ENCODE results near the gene TIMP1.

Gene TIMP1

DNA sequence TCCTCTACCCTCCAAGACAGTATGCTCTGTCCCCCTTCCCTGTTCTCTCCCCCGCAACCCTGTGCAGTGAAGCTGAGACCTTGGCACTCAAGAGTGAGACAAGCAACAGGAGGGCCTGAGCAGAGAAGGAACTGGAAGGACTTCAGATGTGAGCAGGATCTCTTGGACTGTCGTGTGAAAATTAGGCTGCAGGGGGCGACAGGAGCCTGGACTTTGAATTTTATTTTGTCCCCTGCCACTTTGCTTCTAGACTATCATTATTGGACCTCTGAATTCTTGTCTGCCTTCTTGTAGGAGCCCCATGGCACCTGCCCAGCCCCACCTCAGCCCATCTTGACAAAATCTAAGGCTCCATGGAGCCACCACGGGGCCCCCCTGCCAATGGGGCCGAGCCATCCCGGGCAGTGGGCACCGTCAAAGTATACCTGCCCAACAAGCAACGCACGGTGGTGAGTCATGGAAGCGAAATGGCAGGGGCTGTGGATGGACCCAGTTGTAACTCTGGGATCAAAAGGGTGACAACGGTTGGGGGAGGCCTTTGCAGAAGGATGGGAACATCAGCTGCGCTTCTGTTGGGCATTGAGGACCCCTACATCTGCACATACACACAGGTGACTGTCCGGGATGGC is 19.5 kb upstream of the TIMP1 start:
- Histone ChIP-seq H3K4me1 (ENCODE audit: control insufficient read depth, insufficient read depth, low read length, poor library complexity, severe bottlenecking) (no peaks in the 10 kb centered on the region), H3K36me3 (ENCODE audit: control insufficient read depth, insufficient read depth, low read length) (peaks cover 37% of the 10 kb centered on the region), H3K9me3 (ENCODE audit: control insufficient read depth, low read length) (no peaks in the 10 kb centered on the region), H3K27ac (ENCODE audit: low read depth, low read length, severe bottlenecking) (no peak overlapping the region), H3K4me3 (ENCODE audit: extremely low read depth, insufficient read depth, low read length, poor library complexity, severe bottlenecking) (no peak overlapping the region)
- 39 to 84% methylated on average over 2 to 10 of the region's 13 CpGs for WGBS, 2 experiments (ENCODE audit: insufficient coverage in 2 of 2)

DNA sequence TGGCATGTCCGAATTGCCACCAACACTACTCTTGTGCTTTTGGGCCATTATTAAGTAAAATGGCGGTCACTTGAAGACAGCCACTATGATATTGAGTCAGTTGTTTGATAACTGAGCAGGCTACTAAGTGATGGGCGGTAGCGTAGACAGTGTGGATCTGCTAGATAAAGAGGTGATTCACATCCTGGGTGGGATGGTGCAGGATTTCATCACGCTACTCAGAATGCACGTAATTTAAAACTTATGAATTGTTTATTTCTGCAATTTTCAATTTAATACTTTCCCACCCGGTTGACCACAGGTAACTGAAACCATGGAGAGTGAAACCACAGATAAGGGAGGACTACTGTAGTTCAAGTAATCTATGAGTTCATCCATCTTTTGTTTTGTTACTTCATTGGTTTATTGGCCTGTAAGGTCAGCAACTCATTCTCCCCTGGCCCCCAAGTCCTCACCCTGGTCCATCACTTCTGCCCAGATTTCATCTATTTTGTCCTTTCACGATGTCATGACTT is 18.4 kb upstream of the TIMP1 start:
- H3K4me1 ChIP-seq (ENCODE audit: control insufficient read depth, insufficient read depth, low read length, poor library complexity, severe bottlenecking): no peaks in the 10 kb centered on the region
- H3K9me3 ChIP-seq (ENCODE audit: control insufficient read depth, low read length): no peaks in the 10 kb centered on the region
- peaks cover 47% of the 10 kb centered on the region for H3K36me3 ChIP-seq (ENCODE audit: control insufficient read depth, insufficient read depth, low read length)
- H3K27ac ChIP-seq (ENCODE audit: low read depth, low read length, severe bottlenecking): no peak overlapping the region
- H3K4me3 ChIP-seq (ENCODE audit: extremely low read depth, insufficient read depth, low read length, poor library complexity, severe bottlenecking): no peak overlapping the region
- WGBS, 2 experiments (ENCODE audit: insufficient coverage in 2 of 2): 90 to 100% methylated on average over 2 of the region's 8 CpGs

DNA sequence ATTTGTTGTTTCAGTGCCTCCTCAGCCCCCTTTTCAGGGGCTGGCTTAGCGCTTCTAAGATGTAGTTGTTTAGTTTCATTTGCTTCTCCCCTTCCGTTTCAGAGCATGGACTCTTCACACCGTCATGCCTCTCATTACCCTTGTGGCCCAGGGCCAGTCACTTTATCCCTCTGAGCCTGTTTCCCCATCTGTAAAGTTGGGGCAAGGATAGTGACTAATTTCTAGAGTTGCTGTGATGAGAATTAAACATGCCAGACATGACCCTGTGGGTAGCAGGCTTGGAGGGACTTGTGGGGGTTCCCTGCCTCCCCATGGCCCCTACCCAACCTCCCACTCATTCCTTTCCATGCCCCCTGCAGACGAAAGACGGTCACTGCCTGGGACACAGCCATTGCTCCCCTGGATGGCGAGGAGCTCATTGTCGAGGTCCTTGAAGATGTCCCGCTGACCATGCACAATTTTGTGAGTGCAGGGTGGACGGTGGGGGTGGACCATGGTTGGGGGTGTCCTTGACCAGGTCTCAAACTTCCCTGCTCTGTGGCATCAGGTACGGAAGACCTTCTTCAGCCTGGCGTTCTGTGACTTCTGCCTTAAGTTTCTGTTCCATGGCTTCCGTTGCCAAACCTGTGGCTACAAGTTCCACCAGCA is 17.7 kb upstream of the TIMP1 start:
- Histone ChIP-seq H3K4me3 (ENCODE audit: extremely low read depth, insufficient read depth, low read length, poor library complexity, severe bottlenecking) (no peak overlapping the region), H3K36me3 (ENCODE audit: control insufficient read depth, insufficient read depth, low read length) (peaks cover 52% of the 10 kb centered on the region), H3K27ac (ENCODE audit: low read depth, low read length, severe bottlenecking) (no peak overlapping the region), H3K9me3 (ENCODE audit: control insufficient read depth, low read length) (no peaks in the 10 kb centered on the region), H3K4me1 (ENCODE audit: control insufficient read depth, insufficient read depth, low read length, poor library complexity, severe bottlenecking) (no peaks in the 10 kb centered on the region)
- WGBS, 2 experiments (ENCODE audit: insufficient coverage in 2 of 2): 92% methylated on average over 8 of the region's 12 CpGs; no CpG with 5 or more reads in 1 of the 2 experiments

DNA sequence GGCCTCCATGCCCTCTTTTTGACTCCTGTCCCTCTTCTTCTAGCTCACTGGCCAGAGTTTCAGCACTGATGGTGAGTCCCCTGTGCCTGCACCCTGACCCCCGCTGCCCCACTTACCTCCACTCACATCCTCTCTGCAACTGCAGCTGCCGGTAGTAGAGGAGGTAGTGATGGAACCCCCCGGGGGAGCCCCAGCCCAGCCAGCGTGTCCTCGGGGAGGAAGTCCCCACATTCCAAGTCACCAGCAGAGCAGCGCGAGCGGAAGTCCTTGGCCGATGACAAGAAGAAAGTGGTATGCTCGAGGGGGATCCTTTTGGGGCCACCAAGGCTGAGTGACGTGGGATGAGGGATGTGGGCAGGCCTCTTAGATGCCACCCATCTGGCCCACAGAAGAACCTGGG is 15.4 kb upstream of the TIMP1 start:
- H3K9me3 ChIP-seq (ENCODE audit: control insufficient read depth, low read length): no peaks in the 10 kb centered on the region
- H3K27ac ChIP-seq (ENCODE audit: low read depth, low read length, severe bottlenecking): no peak overlapping the region
- H3K4me3 ChIP-seq (ENCODE audit: extremely low read depth, insufficient read depth, low read length, poor library complexity, severe bottlenecking): no peak overlapping the region
- 98 to 100% methylated on average over 1 to 8 of the region's 11 CpGs for WGBS, 2 experiments (ENCODE audit: insufficient coverage in 2 of 2)
- no peaks in the 10 kb centered on the region for H3K4me1 ChIP-seq (ENCODE audit: control insufficient read depth, insufficient read depth, low read length, poor library complexity, severe bottlenecking)
- H3K36me3 ChIP-seq (ENCODE audit: control insufficient read depth, insufficient read depth, low read length): peaks cover 70% of the 10 kb centered on the region

DNA sequence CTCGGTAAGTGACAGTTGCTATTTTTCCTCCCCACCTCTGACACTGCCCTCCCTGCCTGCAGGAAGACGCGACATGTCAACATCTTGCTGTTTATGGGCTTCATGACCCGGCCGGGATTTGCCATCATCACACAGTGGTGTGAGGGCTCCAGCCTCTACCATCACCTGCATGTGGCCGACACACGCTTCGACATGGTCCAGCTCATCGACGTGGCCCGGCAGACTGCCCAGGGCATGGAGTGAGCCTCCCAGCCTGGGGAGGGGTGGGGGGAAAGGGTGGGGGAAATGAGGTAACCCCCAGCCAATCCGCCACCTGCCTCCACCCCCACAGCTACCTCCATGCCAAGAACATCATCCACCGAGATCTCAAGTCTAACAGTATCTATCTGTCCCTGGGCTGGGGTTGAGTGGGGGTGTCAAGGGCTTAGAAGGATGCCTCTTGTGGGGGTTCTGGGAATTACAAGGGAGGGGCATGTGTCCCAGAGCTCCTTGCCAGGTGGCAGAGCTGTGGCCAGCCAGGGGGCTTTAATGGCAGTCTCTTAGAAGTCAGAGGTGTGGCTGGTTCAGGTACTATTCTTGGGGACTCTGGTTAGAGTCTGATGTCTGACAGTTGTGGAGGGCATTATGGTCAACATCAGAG is 13.5 kb upstream of the TIMP1 start:
- Histone ChIP-seq H3K4me3 (ENCODE audit: extremely low read depth, insufficient read depth, low read length, poor library complexity, severe bottlenecking) (no peak overlapping the region), H3K27ac (ENCODE audit: low read depth, low read length, severe bottlenecking) (no peak overlapping the region), H3K36me3 (ENCODE audit: control insufficient read depth, insufficient read depth, low read length) (peaks cover 67% of the 10 kb centered on the region), H3K9me3 (ENCODE audit: control insufficient read depth, low read length) (no peaks in the 10 kb centered on the region), H3K4me1 (ENCODE audit: control insufficient read depth, insufficient read depth, low read length, poor library complexity, severe bottlenecking) (peaks cover 10% of the 10 kb centered on the region)
- WGBS, 2 experiments (ENCODE audit: insufficient coverage in 2 of 2): 100% methylated on average over 2 of the region's 13 CpGs; no CpG with 5 or more reads in 1 of the 2 experiments

DNA sequence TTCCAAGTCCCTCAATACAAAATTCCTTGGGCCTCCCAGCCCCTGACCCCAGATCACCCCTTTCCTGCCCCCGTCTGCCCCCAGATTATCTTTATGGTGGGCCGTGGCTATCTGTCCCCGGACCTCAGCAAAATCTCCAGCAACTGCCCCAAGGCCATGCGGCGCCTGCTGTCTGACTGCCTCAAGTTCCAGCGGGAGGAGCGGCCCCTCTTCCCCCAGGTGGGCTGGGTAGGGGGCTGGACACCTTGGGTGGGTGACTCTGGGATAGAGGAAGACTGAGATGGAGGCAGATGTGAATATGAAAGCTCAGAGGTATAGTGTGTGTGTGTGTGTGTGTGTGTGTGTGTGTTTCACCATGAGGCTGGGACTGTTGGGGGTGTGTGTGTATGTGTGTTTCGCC is 11.4 kb upstream of the TIMP1 start:
- Histone ChIP-seq H3K9me3 (ENCODE audit: control insufficient read depth, low read length) (no peaks in the 10 kb centered on the region), H3K4me3 (ENCODE audit: extremely low read depth, insufficient read depth, low read length, poor library complexity, severe bottlenecking) (no peak overlapping the region), H3K27ac (ENCODE audit: low read depth, low read length, severe bottlenecking) (no peak overlapping the region), H3K36me3 (ENCODE audit: control insufficient read depth, insufficient read depth, low read length) (peaks cover 53% of the 10 kb centered on the region), H3K4me1 (ENCODE audit: control insufficient read depth, insufficient read depth, low read length, poor library complexity, severe bottlenecking) (peaks cover 19% of the 10 kb centered on the region)
- WGBS, 2 experiments (ENCODE audit: insufficient coverage in 2 of 2): no CpG with 5 or more reads among the region's 8 CpGs

DNA sequence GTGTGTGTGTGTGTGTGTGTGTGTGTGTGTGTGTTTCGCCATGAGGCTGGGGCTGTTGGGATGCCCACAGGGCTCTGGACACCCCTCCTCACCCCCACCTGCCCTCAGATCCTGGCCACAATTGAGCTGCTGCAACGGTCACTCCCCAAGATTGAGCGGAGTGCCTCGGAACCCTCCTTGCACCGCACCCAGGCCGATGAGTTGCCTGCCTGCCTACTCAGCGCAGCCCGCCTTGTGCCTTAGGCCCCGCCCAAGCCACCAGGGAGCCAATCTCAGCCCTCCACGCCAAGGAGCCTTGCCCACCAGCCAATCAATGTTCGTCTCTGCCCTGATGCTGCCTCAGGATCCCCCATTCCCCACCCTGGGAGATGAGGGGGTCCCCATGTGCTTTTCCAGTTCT is 11.0 kb upstream of the TIMP1 start:
- H3K9me3 ChIP-seq (ENCODE audit: control insufficient read depth, low read length): no peaks in the 10 kb centered on the region
- no peak overlapping the region for H3K4me3 ChIP-seq (ENCODE audit: extremely low read depth, insufficient read depth, low read length, poor library complexity, severe bottlenecking)
- peaks cover 53% of the 10 kb centered on the region for H3K36me3 ChIP-seq (ENCODE audit: control insufficient read depth, insufficient read depth, low read length)
- WGBS, 2 experiments (ENCODE audit: insufficient coverage in 2 of 2): 90% methylated on average over 7 of the region's 11 CpGs; no CpG with 5 or more reads in 1 of the 2 experiments
- H3K4me1 ChIP-seq (ENCODE audit: control insufficient read depth, insufficient read depth, low read length, poor library complexity, severe bottlenecking): peaks cover 19% of the 10 kb centered on the region
- no peak overlapping the region for H3K27ac ChIP-seq (ENCODE audit: low read depth, low read length, severe bottlenecking)

DNA sequence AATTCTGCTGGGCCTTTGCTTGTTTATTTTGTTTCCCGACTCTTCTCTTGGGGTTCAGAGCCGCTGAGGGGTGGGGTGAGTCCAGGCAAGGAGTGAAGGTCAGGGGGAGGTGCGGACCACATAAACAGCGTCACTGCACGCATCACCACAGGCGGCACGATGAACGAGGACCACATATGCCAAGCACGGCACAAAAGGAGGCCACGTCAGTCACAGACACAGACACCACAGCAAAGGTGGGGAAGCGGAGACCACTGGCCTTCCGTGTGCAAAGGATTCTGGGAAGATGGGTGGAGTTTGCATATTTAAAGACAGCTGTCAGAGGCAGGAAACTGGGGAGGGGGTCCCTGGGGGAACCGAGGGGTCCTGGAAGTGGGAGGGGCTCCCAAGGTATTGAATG is 10.3 kb upstream of the TIMP1 start:
- 100% methylated on average over 4 of the region's 13 CpGs; no CpG with 5 or more reads in 1 of the 2 experiments for WGBS, 2 experiments (ENCODE audit: insufficient coverage in 2 of 2)
- peaks cover 46% of the 10 kb centered on the region for H3K36me3 ChIP-seq (ENCODE audit: control insufficient read depth, insufficient read depth, low read length)

DNA sequence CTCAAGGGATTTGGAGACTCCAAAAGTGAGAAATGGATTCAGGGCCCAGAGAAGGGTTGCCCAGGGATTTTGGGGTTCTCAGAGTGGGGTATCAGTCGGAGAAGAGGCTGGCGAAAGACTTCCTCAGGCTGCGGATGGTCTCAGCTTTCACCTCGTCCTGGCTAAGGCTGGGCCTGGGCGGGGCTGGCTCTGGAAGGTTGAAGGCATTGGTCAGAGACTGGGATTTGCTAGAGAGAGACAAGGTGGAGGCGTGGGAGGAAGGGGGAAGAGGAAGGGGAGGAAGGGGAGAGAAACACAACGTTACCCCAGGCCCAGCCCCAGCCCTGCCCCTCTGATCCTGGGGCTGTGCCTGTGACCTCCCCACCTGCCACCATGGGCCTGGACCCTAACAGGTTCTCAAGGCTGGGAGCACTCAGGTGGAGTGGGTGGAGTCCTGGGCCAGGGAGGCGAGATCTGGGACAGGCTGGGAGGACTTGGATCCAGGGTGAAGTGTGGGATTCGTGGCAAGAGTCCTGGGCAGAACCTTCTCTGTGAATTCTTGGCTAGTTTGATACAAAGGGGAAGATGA is 9.4 kb upstream of the TIMP1 start:
- Histone ChIP-seq H3K9me3 (ENCODE audit: control insufficient read depth, low read length) (no peaks in the 10 kb centered on the region), H3K4me3 (ENCODE audit: extremely low read depth, insufficient read depth, low read length, poor library complexity, severe bottlenecking) (no peak overlapping the region), H3K4me1 (ENCODE audit: control insufficient read depth, insufficient read depth, low read length, poor library complexity, severe bottlenecking) (peaks cover 19% of the 10 kb centered on the region), H3K36me3 (ENCODE audit: control insufficient read depth, insufficient read depth, low read length) (peaks cover 38% of the 10 kb centered on the region), H3K27ac (ENCODE audit: low read depth, low read length, severe bottlenecking) (peak overlapping the region; percentile 95)
- WGBS, 2 experiments (ENCODE audit: insufficient coverage in 2 of 2): 81 to 100% methylated on average over 1 to 4 of the region's 9 CpGs

More for the DNA sequence above, 10.3 kb upstream of the TIMP1 start:
- Histone ChIP-seq H3K27ac (ENCODE audit: low read depth, low read length, severe bottlenecking) (no peak overlapping the region), H3K9me3 (ENCODE audit: control insufficient read depth, low read length) (no peaks in the 10 kb centered on the region), H3K4me1 (ENCODE audit: control insufficient read depth, insufficient read depth, low read length, poor library complexity, severe bottlenecking) (peaks cover 19% of the 10 kb centered on the region), H3K4me3 (ENCODE audit: extremely low read depth, insufficient read depth, low read length, poor library complexity, severe bottlenecking) (no peak overlapping the region)

DNA sequence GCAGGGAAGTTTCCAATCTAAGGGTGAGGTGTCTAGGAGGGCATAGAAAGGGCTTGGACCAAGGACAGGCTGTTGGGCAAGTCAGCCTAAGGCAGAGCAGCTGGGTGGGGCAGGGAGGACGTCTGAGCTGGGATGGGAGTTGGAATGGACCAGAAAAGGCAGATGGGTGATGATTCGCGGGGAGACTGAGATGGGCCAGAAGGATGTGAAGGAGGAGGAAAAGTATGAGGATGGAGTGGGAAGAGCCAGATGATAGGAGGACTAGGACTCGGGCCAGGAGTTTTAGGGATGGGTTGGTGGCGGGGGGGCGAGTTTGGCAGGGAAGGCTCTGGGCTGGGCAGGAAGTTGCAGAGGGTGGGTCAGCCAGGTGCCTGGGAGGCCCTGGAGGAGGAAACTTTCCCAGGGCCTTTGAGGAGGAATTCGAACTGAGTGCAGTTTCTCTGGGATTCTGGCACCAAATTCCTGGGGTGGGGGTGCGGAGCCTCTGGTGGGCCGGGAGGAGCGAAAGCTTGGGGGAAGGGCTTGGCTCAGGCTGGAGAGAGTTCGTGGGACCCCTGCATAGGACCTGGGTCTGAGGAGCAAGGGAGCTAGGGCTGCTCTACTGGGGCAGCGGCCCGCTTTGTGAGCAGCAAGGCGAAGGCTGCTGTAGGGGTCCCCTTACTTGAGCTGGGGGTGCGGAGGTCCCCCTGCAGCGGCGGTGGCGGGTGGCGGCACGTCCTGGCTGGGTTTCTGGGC is 8.7 kb upstream of the TIMP1 start:
- H3K9me3 ChIP-seq (ENCODE audit: control insufficient read depth, low read length): no peaks in the 10 kb centered on the region
- peak overlapping the region; percentile 39 for H3K4me3 ChIP-seq (ENCODE audit: extremely low read depth, insufficient read depth, low read length, poor library complexity, severe bottlenecking)
- peaks cover 33% of the 10 kb centered on the region for H3K36me3 ChIP-seq (ENCODE audit: control insufficient read depth, insufficient read depth, low read length)
- WGBS, 2 experiments (ENCODE audit: insufficient coverage in 2 of 2): 5 to 15% methylated on average over 4 to 12 of the region's 20 CpGs
- H3K4me1 ChIP-seq (ENCODE audit: control insufficient read depth, insufficient read depth, low read length, poor library complexity, severe bottlenecking): peaks cover 19% of the 10 kb centered on the region
- peak overlapping the region; percentile 95 for H3K27ac ChIP-seq (ENCODE audit: low read depth, low read length, severe bottlenecking)
